SHP77 (cell line): ENCODE data around the gene MPND.

Experiments
- DNase-seq, 2 experiments: peaks; one replicate each; lab custom pipeline; 2025; lab: John Stamatoyannopoulos, UW

The MPND gene

DNA sequence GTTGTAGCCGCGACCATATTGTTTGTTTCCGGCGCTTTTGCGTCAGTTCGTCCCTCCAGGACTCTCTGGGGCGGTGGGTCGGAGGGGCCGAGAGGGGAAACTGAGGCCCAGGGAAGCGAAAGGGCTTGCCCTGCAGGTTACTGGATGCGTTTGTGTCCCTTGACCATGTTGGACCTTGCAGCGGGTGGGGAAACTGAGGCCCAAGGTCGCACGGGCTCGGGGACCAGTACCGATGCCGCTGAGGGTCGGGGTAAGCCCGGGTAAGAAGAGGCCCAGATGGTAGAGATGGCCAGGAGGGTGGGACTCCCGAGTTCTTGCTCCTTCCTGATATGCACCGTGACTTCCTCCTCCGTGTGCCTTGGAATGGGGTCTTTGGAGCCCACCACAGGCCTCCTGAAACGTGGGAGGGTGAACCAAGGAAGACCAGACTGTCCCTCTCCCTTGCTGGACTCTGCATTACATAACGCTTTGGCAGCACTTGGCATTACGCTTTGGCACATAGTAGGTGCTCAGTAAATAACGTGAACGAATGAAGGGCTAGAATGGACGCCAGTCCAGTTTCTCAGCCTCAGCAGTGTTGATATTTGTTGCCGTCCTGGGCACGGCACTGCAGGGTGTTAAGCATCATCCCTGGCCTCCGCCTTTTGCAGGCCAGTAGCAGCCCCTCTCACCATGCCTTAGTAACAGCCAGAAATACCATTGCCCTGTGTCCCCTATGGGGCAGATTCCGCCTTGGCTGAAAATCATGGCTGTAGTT lies 59.8 kb downstream of the MPND start:
- DNase-seq = no peak

- no peak for DNase-seq
These were observed 62.6 kb downstream of the MPND start for GRCh38 chr19:4405977-4406376.

DNA sequence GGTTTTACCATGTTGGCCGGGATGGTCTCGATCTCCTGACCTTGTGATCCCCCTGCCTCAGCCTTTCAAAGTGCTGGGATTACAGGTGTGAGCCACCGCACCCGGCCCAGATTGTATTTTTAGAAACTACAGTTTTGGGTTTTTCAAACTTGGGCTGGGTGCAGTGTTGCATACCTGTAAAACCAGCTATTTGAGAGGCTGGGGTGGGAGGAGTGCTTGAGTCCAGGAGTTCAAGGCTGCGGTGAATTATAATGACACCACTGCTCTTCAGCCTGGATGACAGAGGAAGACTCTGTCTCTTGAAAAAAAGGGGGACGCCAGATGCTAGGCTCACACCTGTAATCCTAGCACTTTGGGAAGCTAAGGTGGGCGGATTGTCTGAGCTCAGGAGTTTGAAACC lies 63.3 kb downstream of the MPND start:
- no peak for DNase-seq

GRCh38 chr19:4409123-4409933 lies 66.0 kb downstream of the MPND start:
- DNase-seq = no peak
